IgD-negative memory B cell (primary cell): ENCODE results near the gene ERC2. TPM values are rescaled to one million over a fixed set of nuclear protein-coding genes. Genes with fewer than 3 reads are reported as not detected.

ENCODE experiments used
- H3K27ac Mint-ChIP-seq, 3 donors: one replicate each; pipeline ENCODE4 v1.8.0; 2020 to 2022; ENCODE audit warnings: mild to moderate bottlenecking in 3 of 3, mixed read lengths in 3 of 3, moderate library complexity in 1 of 3
- H3K27me3 Mint-ChIP-seq: one replicate; pipeline ENCODE4 v1.8.0; 2021; ENCODE audit warnings: mixed read lengths
- H3K36me3 Mint-ChIP-seq: one replicate; pipeline ENCODE4 v1.8.0; 2020; ENCODE audit warnings: mild to moderate bottlenecking, mixed read lengths
- H3K4me1 Mint-ChIP-seq, 3 donors: one replicate each; pipeline ENCODE4 v1.8.0; 2020 to 2022; ENCODE audit warnings: mixed read lengths in 3 of 3, mild to moderate bottlenecking in 1 of 3
- H3K4me3 Mint-ChIP-seq, 4 donors: one replicate each; pipeline ENCODE4 v1.8.0; 2020 to 2022; ENCODE audit warnings: mild to moderate bottlenecking in 4 of 4, mixed read lengths in 4 of 4, moderate library complexity in 3 of 4
- H3K9me3 Mint-ChIP-seq, 3 donors: one replicate each; pipeline ENCODE4 v1.8.0; 2020 to 2021; ENCODE audit warnings: mixed read lengths in 3 of 3, mild to moderate bottlenecking in 1 of 3
- polyA plus RNA-seq: library from polyadenylated mRNA; unstranded; fragments of 300-500 nt; fragmentation: Illumina TruSeq; gene quantifications from one replicate; pipeline ENCODE4 v1.2.3, GENCODE V29; 2021

Gene ERC2
- polyA plus RNA-seq, 1 donor from 2014 or later: not detected

DNA sequence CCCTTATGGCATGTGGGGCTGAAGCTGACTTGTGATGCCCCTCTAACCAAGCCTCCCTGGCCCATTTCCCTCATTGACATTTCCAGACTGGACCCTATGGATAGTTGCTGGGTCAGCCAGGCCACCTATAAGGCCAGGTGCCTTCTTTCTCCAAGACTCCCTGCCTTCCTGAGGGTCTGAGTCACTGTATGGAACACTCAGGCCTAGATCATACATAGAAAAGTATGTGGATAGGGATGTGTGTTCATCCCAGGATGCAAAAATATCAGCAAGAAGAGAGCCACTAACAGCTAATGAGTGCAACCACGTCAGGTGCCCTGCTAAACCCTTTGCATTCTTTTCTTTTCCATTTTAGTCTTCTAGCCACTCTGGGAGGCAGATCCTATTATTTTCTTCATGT is 812.7 kb downstream of the ERC2 start:
- Mint-ChIP-seq H3K9me3 (peaks cover 0 to 4% (median 0%) of the 10 kb centered on the region in 3 donors), H3K4me3 (no peak overlapping the region), H3K36me3 (peaks cover 3% of the 10 kb centered on the region), H3K27me3 (peaks cover 3% of the 10 kb centered on the region), H3K4me1 (no peaks in the 10 kb centered on the region), H3K27ac (no peak overlapping the region)

DNA sequence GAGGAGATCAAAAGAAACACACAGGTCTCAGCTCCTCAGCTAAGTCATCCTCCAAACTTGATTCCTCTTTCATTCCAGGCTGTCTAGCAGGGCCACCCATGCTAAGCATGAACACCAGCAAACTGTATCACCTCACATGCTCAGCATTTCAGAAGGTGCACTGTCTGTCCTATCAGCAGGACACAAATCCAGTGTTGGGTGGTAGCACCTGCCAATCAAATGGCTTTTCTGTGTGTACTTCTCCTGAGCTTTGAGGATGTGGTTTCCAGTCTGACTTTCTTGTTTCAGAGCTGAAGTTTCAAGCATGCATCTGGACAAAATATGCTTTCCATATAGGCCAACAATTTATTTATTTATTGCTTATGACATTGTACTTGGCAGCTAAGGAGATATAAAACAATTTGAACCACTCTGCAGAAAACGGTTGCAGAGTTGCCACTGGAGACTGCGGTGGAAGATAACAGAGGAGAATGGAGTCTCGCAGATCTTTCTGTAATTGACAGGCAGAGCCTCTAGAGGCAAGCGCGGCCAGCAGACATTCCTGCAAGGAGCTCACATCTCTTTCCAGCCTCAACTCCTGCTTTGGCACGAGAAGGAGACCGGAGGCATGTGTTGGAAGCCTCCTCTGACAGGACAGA is 814.0 kb downstream of the ERC2 start:
- Mint-ChIP-seq H3K27ac (no peak overlapping the region), H3K9me3 (peaks cover 0 to 2% (median 2%) of the 10 kb centered on the region in 3 donors)

DNA sequence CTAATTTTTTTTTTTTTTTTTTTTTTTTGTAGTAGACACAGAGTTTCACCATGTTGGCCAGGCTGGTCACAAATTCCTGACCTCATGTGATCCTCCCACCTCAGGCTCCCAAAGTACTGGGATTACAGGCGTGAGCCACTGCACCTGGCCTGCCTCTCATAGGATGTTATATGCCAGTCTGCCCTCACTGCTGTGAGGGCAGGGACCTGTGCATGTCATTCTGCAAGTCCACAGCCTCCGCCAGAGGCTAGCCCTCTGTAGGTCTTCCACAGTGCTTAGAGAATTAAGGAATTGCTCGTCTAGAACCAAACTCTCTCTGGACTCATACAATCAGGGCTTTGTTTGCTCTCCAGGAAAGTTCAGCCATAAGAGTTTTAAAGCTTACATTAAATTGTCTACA is 817.3 kb downstream of the ERC2 start:
- Mint-ChIP-seq H3K27ac (no peak overlapping the region), H3K4me3 (no peak overlapping the region), H3K36me3 (peaks cover 3% of the 10 kb centered on the region), H3K27me3 (no peaks in the 10 kb centered on the region), H3K9me3 (peaks cover 0 to 2% (median 0%) of the 10 kb centered on the region in 3 donors), H3K4me1 (peaks cover 0 to 1% (median 0%) of the 10 kb centered on the region in 3 donors)

More for the DNA sequence above, 814.0 kb downstream of the ERC2 start:
- H3K27me3 Mint-ChIP-seq: peaks cover 2% of the 10 kb centered on the region
- no peak overlapping the region for H3K4me3 Mint-ChIP-seq
- H3K36me3 Mint-ChIP-seq: peaks cover 3% of the 10 kb centered on the region
- no peaks in the 10 kb centered on the region for H3K4me1 Mint-ChIP-seq

DNA sequence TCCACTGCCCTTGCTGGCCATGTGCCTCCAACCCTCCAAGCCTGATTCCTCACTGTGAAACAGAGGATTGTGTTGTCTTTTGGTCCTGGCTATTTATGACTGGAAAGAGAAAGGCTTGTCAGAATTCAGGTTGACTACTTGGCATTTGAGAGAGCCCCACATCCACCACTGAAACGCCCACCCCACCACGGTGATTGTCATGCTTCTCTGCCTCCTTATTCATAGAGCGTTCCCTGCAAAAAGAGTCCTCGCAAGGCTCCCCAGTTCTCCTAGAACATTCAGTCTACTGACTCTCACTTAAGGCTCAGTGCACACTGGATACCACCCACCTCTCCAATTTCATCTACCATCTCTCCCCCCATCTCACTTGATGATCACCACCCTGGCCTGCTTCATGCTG is 818.3 kb downstream of the ERC2 start:
- H3K36me3 Mint-ChIP-seq: peaks cover 3% of the 10 kb centered on the region
- no peak overlapping the region for H3K4me3 Mint-ChIP-seq

DNA sequence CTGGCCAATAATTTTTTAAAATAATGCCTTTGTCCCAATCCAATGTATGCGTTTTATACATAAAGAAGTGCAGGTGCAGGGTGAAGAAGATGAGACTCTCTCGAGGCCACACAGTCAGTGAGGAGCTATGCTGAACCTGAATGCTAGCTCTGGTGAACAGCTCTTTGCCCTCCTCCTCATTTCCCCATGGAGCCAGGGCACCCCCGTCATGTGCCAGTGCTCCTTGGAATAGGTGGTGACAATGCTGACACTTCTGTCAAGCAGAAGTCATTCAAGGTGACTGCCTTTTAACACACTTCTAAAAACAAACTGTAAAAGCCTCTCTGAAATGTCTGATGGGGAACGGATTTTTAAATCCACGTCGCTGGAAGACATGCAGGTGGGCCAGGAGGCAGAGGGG is 818.7 kb downstream of the ERC2 start:
- Mint-ChIP-seq H3K27ac (no peak overlapping the region), H3K36me3 (peaks cover 3% of the 10 kb centered on the region), H3K4me3 (no peak overlapping the region), H3K27me3 (no peaks in the 10 kb centered on the region), H3K4me1 (peaks cover 0 to 1% (median 0%) of the 10 kb centered on the region in 3 donors), H3K9me3 (peaks cover 0 to 2% (median 0%) of the 10 kb centered on the region in 3 donors)

More for the DNA sequence above, 818.3 kb downstream of the ERC2 start:
- Mint-ChIP-seq H3K27ac (no peak overlapping the region), H3K4me1 (peaks cover 0 to 1% (median 0%) of the 10 kb centered on the region in 3 donors), H3K27me3 (no peaks in the 10 kb centered on the region), H3K9me3 (peaks cover 0 to 2% (median 0%) of the 10 kb centered on the region in 3 donors)

DNA sequence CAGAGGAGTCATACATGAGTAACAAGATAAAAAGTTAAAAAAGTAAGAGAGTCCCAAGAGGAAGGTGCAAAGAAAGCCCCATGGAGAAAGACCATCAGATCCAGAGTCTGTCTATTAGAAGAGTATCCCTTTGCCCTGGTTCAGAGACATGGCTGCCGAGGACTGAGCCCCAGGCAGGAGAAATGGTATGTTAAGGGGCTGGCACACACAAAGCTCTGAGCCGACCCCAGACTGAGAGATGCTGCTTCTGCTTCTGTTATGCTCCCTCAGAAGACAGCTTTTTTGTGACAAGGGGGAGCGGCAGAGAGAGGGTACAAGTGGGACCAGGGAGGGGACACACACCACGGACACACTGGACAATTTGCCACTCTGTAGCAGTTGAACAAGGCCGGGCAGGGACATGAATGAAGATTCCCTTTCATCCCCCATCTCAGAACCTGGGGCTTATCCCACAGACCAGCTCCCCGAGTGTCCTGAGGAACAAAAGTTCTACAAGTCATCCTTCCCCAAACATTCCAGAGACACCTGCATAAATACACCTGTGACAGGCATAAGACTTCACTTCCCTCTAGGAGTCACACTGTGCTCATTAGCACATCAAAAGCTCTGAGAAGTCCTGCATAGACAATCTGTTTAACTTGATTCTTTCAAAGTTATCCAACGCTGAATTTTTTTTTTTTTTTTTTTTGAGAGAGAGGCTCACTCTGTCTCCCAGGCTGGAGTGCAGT is 819.5 kb downstream of the ERC2 start:
- H3K4me3 Mint-ChIP-seq: peak overlapping the region in 1 of 4 donors; percentile 52
- peaks cover 3% of the 10 kb centered on the region for H3K36me3 Mint-ChIP-seq
- H3K27me3 Mint-ChIP-seq: no peaks in the 10 kb centered on the region
- H3K27ac Mint-ChIP-seq: no peak overlapping the region
- peaks cover 0 to 1% (median 0%) of the 10 kb centered on the region in 3 donors for H3K4me1 Mint-ChIP-seq
- H3K9me3 Mint-ChIP-seq: peaks cover 0 to 2% (median 0%) of the 10 kb centered on the region in 3 donors

DNA sequence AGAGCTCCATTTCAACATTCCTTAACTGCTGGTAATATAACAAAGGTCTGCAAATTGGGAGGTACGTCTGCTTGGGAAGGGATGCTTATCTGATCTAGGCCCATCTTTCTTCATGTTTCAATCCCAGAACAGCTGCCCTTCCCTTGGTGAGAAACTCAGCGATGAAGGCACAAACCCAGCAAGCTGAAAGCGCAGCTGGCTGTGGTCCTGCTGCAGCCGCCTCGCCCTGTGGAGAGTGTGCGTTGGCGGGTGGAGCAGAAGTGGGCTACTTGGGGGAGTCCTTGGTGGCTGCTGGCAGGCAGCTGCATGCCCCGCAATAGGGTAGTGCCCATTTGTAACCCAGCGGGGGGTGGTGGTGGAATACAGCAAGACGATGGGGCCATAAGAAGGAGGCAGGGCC is 820.6 kb downstream of the ERC2 start:
- no peak overlapping the region for H3K4me3 Mint-ChIP-seq
- H3K27me3 Mint-ChIP-seq: no peaks in the 10 kb centered on the region
- H3K4me1 Mint-ChIP-seq: peaks cover 0 to 1% (median 0%) of the 10 kb centered on the region in 3 donors
- peaks cover 0 to 2% (median 0%) of the 10 kb centered on the region in 3 donors for H3K9me3 Mint-ChIP-seq
- no peak overlapping the region for H3K27ac Mint-ChIP-seq
- H3K36me3 Mint-ChIP-seq: peaks cover 3% of the 10 kb centered on the region

DNA sequence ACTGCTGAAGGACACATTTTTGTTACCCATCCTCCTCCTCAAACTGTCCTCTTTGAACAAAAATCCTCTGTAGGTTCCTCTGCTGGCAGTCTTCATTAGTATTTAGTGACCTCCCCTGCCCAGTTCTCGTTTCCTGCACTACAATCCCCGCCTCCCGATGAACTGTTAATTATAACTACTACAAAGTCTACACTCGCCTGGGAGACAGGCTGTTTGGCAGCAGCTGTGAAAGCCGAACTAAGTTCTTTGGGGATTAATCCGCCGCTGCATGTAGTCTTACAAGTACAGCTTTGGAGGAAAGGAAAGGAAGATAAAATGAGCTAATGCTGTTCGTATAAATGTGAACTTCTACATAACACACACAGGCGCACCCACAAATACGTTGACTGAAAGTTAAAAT is 821.2 kb downstream of the ERC2 start:
- Mint-ChIP-seq H3K27me3 (no peaks in the 10 kb centered on the region), H3K27ac (no peak overlapping the region), H3K9me3 (peaks cover 0 to 2% (median 0%) of the 10 kb centered on the region in 3 donors), H3K4me1 (peaks cover 0 to 1% (median 0%) of the 10 kb centered on the region in 3 donors), H3K4me3 (no peak overlapping the region), H3K36me3 (peaks cover 3% of the 10 kb centered on the region)

DNA sequence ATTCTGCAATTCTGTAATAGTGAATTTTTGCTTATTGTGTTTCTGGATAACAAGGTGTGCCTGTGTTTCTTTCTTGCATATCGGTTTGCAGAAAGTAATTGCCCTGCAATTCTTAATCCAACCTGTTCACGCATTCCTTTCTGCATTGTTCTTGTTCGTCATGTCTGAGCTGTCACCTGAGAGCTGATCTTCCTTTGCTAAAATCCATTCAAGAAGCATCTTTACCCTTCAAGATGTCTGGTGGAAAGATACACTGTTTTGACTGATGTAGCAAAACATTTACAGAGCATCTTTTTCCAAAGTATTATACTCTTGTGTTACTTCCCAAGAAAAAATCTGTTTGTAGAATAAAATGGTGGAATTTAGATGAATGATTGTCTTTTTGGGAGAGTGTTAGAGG is 822.1 kb downstream of the ERC2 start:
- Mint-ChIP-seq H3K27ac (no peak overlapping the region), H3K9me3 (peaks cover 0 to 5% (median 2%) of the 10 kb centered on the region in 3 donors), H3K4me1 (peaks cover 0 to 1% (median 0%) of the 10 kb centered on the region in 3 donors), H3K27me3 (peaks cover 4% of the 10 kb centered on the region), H3K4me3 (no peak overlapping the region), H3K36me3 (peaks cover 3% of the 10 kb centered on the region)

DNA sequence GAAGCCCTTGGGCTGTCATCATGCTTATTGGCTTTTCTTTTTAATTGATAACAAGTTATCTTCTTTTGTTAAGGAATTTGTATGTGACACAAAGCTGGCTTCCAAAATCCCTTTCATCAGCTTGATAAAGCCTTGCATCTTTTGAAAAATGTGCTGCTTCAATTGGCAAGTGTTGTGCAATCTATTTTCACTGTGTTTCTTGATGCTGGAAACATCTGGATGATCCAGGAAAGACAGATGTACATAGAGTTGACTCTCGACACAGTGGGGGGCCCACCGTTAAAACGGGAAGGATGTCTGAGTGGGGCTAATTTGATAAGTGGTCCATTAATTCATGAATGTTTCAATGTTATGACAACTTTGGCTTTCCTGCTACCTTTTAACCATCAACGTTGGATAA is 822.8 kb downstream of the ERC2 start:
- peaks cover 0 to 1% (median 0%) of the 10 kb centered on the region in 3 donors for H3K4me1 Mint-ChIP-seq

DNA sequence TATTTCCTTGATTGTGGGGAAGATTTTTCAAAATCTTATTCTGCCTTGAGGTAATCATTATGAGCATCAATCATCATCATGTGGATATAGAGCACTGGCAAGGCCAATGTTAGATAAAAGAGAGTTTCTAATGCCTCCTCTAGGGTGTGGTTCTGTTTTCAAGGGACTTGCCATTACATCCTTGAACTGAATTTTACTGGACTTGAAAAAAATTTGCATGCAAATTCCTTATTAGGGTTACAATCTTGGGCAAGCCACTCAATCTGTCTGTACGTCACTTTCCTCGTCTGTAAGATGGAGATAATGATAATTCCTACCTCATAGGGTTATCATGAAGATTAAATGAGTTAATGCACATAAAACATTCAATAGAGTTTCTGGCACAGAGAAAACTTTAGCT is 825.0 kb downstream of the ERC2 start:
- Mint-ChIP-seq H3K4me1 (no peaks in the 10 kb centered on the region), H3K27ac (no peak overlapping the region), H3K36me3 (peaks cover 3% of the 10 kb centered on the region), H3K4me3 (no peak overlapping the region), H3K27me3 (peaks cover 4% of the 10 kb centered on the region), H3K9me3 (peaks cover 0 to 5% (median 0%) of the 10 kb centered on the region in 3 donors)

More for the DNA sequence above, 822.8 kb downstream of the ERC2 start:
- Mint-ChIP-seq H3K27me3 (peaks cover 4% of the 10 kb centered on the region), H3K27ac (no peak overlapping the region), H3K4me3 (no peak overlapping the region), H3K9me3 (peaks cover 0 to 5% (median 2%) of the 10 kb centered on the region in 3 donors), H3K36me3 (peaks cover 3% of the 10 kb centered on the region)

DNA sequence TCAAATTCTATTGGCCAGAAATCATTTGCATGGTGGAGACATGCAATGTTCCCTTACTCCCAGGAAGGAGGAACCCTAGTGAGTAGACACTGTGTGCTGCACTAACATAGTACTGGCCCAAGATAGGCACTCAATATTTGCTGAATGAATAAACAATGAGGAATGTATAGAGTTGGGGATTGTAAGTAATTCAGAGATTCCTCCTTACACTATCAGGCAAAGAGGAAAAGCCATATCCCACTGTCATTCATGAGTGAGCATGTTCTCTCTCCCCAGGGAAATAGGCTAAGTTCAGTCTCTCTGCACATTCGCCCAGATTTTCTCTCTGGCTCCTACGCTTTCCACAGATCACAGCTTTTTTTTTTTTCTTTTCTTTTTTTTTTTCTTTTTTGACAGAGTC is 826.3 kb downstream of the ERC2 start:
- no peak overlapping the region for H3K27ac Mint-ChIP-seq
- H3K36me3 Mint-ChIP-seq: peaks cover 2% of the 10 kb centered on the region
- H3K4me3 Mint-ChIP-seq: no peak overlapping the region
- peaks cover 4% of the 10 kb centered on the region for H3K27me3 Mint-ChIP-seq
- peaks cover 0 to 5% (median 0%) of the 10 kb centered on the region in 3 donors for H3K9me3 Mint-ChIP-seq
- H3K4me1 Mint-ChIP-seq: no peaks in the 10 kb centered on the region

DNA sequence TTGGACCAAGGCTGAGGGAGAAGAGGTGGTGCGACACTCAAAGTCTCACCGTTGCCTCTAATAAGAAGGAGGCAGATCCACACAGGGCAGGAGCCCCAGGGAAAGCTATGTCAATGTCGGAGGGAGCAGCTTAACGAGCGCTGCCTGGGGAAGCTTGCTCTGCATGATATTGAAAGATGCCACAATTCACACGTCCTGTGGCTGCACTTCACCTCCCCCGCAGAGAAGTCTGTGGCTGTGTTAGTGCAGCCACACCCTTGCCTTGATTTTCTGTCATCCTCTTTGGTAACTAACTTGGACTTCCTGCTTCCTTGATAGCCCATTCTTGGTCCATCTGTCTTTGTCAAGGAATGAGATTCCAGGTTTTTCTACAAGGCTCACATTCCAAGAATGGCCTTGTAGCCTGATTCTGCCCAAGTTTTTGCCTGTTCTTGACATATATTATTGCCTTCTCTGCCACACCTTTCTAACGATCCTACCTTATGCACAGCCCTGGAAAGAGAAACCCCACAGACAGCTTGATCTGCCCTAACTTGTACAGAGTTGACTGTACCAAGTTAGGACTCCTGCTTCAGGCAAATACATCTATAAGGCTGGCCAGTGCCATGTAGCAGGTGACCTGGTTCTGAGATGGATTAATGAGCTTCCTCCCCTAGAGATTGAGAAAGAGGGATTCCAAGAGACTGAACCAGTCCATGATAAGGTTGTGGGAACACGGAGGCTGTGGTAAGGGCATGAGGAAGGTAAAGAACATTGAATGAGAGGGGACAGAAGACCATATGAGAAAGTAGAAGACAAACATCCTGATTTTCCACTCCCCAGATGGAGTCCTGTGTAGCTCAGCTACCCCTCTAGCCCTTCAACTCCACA is 828.1 kb downstream of the ERC2 start:
- Mint-ChIP-seq H3K36me3 (no peaks in the 10 kb centered on the region), H3K27me3 (peaks cover 6% of the 10 kb centered on the region), H3K4me1 (no peaks in the 10 kb centered on the region), H3K4me3 (no peak overlapping the region), H3K9me3 (peaks cover 0 to 5% (median 0%) of the 10 kb centered on the region in 3 donors), H3K27ac (no peak overlapping the region)

DNA sequence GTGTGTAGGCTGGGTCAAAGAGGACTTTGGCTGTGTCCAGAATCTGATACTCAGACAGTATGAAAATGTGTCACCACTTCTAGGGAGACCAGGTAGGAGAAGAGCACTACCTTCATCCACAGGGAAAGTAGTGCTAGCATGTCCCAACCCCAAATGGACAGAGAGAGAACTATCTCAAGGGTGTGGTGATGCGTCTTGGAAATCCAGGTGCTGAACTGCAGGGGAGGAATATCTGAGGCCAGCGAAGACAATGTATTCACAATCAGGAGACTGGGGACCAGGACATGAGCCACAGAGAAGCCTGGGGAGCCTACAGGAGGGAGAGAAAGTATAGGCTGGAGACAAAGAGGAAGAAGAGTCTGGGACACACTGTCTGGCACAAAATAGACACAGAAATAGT is 829.1 kb downstream of the ERC2 start:
- no peaks in the 10 kb centered on the region for H3K36me3 Mint-ChIP-seq
- no peaks in the 10 kb centered on the region for H3K4me1 Mint-ChIP-seq
- H3K27ac Mint-ChIP-seq: no peak overlapping the region
- peaks cover 6% of the 10 kb centered on the region for H3K27me3 Mint-ChIP-seq
- H3K4me3 Mint-ChIP-seq: no peak overlapping the region
- peaks cover 0 to 5% (median 0%) of the 10 kb centered on the region in 3 donors for H3K9me3 Mint-ChIP-seq
